ENCODE data around the gene ARRB1.
"Not testable (repeated sequence)": the region's sequence is repeated elsewhere in the genome, so short reads cannot be mapped to it uniquely, and the experiment has no call there.

The ARRB1 gene

DNA sequence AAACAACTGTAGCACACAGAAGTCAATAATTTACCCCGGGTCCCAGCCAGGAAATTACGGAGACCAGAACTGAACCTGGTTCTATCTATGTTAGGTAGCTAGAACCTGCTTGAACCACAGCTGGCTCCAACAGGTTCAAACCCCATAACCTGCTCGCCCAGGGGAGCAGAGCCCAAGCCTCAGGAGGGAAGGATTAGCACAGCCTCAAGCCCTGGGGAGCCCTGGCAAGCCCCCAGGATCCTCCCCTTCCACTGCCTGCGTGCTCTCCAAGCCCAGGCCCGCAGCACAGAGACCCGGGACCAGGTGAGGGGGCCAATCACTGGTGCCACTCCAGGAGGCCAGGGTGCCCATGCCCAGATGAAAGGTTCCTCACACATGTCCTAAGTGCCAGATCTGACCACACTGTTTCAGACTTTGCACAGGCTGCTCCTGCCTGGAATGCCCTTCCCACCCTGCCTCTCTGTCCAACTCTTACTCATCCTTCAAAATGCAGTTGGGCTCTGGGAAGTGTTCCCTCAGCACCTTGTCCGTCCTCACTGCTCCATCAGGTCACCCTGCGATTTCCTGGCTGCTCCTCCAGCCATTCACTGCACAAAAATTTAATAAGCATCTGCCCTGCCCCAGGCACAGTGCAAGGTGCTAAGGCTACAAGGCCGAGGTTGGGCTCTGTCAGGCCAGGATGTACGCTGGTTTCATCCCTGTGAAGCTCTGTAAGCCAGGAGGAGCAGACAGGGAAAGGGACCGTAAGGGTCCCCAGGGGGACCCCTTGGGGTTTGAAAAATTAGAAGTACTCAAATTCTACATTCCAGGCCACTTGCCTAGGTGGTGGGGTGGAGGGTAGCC lies 32.2 kb downstream of the ARRB1 start:
- DNase-seq, result no peak

DNA sequence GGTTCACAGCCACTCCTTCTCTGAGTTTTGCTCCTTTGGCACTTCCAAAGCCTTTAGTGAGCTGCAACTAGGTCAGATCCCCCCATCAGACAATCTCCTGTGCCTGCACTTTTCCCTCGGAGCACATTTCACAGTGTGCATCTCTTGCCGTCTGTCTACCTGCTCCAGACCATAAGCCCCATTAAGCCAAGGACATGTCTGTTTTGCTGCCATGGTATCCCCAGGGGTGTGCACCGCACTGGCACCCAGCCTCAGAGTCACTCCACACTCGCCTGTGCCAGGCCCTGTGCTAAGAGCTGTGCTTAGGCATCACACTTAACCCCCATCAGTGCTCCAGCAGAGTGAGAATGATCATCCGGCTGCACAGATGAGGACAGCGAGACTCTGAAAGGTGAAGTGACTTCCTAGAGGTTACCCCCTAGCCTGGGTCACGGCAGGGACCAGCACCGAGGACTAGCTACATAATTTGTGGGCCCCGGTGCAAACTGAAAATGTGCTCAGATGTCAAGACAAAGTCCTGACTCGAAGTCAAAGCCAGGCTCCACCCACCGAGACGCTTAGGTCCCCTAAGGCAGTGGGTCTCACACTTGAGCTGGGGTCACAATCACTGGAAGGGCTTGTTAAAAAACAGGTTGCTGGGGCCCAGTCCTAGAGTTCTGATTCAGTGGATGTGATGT lies 33.9 kb downstream of the ARRB1 start:
- no peak for DNase-seq

DNA sequence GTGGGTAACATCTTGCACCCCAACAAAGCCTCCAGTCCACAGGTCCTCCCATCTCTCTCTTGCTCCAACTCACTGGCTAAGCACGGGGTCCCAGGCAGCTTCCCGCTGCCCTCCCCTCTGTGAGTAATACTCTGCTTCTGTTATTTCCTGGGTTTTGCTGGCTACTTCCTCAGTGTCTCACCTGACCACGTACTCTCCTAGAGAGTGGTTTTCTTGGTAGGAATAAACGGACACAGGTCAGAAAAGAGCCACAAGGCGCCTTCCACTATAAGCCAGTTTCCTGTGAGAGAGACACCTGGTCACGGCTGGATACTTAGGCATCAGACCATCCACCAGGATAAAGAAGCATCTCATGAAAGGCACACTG lies 36.0 kb downstream of the ARRB1 start:
- no peak for DNase-seq

DNA sequence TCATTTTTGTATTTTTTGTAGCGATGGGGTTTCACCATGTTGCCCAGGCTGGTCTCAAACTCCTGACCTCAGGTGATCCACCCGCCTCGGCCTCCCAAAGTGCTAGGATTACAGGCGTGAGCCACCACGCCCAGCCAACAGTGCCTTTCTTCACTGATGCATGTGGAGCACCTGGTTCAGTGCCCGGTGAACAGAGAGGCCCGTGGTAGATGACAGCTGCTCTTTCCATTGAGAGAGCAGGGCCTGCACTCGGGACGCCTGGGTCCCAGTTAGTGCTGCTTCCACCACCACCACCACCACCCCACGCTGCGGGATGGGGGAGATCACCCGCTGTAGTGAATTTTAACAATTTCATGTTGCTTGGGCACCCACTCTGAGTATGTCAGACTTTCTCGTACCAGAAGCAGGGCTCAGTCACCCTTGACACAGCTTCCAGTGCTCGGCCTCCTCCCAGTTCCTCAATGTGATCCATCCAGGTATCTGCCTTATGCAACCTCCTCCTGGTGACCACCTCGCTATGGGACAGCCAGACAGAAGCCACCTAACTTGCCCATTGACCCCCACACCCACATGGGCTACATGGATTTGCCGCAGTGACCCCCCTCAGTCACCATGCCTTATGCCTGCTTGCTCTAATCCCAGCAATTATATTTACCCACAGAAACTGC lies 36.6 kb downstream of the ARRB1 start:
- no peak for DNase-seq

DNA sequence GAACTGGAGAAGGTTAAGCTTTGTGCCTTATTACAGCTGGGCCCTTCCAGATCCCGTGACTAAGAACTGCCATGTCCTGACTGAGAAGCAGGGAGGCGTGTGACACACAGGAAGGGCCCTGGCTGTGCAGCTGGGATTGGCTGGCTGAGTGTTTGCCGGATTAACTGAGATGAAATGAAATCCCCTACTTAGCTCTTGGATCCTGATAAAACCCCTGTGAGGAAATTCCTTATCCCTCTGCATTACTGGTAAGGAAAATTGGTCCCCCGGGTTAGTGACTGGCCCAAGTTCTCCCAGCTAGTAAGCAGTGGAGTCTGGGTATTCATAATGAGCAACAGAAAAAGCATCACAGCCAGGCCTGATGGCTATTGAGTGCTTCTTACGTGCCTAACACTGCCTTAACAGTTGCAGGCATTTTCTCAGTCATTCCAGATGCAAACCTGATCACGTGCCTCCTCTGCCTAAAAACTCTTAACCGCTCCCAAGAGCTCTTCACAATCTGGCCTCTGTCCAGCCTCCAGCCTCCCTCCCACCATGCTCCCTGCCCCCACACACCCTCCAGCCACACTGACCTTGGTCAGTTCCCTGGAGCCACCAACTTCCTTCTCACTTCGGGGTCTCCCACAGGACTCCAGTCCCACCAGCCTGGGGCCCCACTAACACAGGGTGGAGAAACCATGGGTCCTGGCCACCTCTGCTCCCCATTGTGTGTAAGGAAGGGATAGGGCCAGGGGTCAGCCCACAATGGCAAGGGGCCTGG lies 37.8 kb downstream of the ARRB1 start:
- DNase-seq, result no peak

DNA sequence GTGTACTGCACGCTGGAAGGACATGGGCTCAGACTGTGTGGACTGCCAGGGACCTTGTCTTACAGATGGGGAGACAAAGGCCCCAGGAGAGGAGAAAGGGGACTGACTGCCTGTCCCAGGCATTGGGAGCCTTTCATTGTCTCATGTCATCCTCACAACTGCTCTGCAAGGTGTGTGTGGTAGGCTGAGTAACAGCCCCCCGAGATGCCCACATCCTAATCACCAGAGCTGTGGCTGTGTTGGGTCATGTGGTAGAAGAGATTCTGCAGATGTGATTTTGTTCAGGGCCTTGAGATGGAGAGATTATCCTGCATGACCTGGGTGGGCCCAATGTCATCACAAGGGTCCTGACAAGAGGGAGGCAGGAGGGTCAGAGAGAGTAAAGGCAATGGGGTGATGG lies 39.1 kb downstream of the ARRB1 start:
- no peak for DNase-seq

DNA sequence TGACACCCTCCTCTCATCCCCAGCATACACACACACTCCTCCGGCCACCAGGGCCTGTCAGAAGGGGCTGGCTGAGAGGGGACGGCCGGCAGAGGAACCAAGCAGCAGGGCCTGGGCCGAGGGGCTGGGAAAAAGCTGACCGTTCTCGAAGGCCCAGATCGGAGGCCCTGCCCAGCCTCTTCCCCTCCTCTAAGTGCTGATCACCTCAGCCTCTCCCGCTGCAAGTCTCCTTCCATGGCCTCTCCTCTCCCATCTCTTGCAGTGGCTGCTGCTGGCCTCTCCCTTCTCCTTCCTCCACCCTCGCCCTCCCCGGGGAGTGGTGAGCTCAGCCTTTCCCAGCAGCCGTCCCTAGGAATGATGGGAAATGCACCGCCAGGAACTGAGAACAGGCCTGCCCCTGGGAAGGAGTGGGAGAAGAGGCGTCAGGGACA lies 39.6 kb downstream of the ARRB1 start:
- DNase-seq, result no peak

DNA sequence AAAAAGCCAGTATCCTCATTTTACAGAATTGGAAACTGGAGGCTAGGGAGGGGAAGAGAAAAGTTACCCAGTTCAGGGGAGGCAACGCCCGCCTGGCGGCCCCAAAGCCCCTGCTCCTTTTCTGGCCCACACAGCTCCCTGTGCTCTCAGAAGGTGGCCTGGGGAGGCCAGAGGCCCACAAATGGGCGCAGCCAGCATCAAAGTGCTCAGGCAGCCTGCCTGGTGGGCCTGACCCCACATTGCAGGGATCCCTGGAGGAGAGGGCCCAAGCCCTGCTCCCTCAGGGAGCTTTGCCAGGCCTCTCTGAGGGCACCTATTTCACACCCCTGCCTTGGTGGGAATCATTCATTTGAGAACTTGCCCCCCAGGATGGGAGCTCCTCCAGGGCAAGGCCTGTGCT lies 42.5 kb downstream of the ARRB1 start:
- no peak for DNase-seq

DNA sequence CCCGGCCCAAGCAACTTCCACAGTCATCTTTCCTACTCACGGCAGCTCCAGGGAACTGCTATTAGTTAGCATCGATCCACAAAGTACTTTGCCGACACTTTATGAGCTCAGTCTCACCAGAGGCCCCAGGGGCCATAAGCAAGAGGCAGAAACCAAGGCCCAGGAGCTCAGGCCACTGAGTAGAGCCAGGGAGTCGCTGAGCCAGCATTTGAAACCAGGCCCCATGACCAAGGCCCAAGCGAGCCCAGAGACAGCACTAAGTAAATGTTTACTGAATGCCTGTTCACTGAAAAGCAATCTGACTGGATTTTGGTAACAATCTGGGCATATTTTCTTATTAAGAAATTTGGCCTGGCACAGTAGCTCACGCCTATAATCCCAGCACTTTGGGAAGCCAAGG lies 43.3 kb downstream of the ARRB1 start:
- no peak for DNase-seq

DNA sequence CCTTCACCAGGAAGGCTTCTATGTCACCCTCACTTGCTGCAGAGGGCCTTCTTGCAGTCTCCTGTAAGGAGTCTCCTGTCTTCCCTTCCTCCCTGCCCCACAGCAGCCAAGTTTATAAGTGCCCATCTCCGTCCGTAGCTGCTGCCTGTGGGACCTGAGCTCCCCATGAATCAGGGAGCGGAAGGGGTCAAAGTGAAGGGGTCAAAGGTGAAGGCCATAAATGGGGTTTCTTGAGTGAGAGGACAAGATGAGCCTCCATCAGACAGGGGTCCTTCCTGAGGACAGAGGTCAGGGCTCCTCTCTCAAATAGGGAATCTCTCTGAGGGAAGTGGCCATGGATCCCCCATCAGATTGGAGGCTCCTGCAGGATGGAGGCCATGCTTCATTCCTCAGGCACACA lies 44.4 kb downstream of the ARRB1 start:
- DNase-seq, result no peak

DNA sequence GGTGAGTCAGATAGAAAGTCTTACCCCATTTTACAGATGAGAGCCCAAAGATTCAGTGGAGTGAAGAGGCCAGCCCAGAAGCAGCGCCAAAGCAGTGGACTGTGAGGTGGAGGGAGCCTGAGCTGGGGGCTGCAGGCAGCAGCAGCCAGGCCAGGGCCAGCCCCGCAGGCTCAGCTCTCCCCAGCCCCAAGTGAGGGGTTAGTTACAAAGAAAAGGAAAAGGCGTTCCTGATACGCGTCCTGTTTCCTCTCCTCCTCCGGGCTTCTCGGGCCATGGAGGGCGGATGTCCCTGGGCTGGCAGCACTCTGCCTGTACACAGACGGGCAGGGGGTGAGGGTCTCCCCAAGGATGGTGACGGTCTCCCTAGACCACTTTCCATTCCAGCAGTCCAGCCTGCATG lies 44.9 kb downstream of the ARRB1 start:
- no peak for DNase-seq

DNA sequence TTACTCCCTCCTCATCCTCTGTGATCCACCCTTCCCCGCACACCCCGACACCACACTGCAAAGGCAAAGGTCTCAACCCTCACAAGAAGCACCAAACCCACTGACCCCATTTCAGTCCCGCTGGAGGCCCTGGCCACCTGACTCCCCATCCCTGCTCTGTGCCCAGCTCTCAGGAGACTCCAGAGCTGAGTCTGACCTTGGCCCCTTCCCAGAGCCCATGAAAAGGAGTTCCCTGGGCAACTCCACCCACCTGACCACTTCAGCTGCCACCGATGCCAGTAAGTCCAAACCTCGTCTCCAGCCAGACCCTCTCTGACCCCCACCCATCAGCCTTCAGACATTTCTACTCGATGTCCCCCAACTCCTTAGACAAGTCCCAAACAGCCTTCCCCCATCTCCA lies 45.5 kb downstream of the ARRB1 start:
- no peak for DNase-seq

DNA sequence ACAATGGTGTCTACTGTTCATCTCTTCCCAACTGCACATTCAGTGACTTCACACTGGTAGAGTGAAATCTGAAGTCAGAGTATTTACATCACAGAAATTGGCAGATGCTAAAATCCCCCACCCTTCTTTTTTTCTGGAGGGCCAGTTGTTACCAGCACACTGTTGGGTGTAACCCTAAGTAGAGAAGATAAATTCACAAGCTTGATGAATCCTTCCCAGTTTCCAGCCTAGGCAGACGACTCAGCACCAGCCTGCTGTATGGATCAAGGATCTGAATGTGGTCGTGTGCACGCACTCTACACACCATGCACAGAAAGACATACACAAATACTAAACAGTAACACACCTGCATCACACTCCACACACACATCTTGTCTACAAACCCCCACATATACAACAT lies 46.0 kb downstream of the ARRB1 start:
- no peak for DNase-seq

DNA sequence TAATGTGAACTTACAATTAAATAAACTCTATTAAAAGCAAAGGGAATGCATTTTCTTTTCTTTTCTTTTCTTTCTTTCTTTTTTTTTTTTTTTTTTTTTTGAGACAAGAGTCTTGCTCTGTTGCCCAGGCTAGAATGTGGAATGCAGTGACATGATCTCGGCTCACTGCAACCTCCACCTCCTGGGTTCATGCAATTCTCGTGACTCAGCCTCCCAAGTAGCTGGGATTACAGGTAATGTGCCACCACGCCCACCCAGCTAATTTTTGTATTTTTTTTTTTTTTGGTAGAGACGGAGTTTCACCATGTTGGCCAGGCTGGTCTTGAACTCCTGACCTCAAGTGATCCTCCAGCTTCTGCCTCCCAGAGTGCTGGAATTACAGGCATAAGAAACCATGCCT lies 46.5 kb downstream of the ARRB1 start:
- not testable (repeated sequence) for DNase-seq

DNA sequence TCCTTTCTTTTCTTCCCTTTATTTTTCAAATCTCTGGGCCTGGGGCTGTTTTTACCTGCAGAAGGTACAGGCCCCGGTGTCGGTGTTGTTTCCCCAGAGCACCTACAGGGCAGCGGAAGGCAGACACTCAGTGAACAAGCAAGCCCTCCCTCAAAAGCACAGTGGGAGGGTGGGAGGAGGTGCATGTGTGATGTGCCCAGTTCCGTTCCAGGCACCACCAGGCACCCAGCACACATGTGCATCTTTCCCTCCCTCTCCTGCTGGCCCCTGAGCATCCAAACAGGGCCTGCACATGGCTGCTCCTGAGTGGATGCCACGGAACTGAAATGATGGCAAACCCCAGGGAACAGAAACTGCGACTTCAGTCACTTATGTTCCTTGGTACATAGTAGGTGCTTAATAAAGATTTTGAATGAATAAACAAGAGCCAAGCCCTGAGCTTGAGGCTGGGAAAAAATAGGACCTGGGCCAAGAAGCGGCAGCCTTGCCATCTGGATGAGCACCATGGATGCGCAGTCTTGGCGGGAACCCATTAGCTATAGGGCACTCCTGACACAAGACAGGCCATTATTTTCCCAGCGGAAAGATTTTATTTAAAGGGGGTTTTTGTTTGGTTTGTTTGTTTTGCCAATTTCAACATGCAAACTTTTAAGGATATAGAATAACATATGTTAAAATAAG lies 47.8 kb downstream of the ARRB1 start:
- DNase-seq, result no peak

DNA sequence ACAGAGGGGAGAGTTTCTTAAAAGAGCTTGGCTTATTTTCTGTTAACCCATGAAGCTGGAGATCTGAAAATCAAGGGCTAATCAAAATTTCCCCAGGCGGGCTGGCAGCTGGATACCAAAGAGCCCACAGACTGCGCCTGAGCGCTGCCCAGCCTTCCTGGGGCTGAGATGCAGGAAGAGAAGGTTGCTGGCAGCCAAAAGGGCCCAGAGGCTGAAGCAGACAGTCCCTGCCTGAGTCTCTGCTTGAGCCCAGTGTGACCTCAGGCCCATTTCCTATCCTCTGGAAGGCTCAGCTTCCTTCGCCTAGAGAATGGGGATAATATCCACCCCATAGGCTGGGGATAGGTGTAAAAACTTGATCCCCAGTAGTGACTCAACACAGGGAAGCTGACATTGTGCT lies 49.1 kb downstream of the ARRB1 start:
- DNase-seq, result no peak

DNA sequence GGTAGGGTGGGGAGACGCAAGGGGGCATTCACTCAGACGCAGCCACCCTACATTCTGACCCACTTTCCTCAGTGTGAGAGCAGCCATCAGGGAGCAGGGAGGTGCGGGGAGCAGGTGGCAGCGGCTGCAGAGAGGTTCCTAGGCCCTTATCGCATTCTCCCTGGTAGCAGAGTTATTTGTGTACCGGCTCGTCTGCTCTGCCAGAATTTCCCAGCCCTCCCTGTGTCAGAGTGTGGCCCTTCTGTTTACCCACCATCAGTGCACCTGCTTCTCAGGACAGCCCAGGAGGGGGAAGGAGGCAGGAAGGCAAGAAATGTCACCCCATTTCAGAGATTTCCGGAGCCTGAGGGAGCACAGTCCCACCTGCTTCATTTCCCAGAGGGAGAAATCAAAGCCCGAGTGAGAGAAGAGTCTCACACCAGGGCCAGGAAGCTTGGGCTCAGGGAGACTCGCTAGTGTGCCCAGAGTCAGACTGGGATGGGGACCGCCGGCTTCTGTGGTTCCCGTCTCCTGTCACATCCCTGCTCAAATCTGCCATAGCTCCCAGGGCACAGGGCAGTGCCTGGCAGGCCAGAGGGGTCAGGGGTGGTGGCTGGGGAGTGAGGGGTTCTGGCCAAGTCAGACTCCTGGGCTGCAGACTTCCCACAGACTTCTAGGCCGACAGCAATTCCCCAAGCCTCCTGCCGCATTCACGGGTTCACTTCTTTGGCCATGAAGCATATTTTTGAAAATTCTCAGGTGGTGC lies 49.7 kb downstream of the ARRB1 start:
- no peak for DNase-seq

DNA sequence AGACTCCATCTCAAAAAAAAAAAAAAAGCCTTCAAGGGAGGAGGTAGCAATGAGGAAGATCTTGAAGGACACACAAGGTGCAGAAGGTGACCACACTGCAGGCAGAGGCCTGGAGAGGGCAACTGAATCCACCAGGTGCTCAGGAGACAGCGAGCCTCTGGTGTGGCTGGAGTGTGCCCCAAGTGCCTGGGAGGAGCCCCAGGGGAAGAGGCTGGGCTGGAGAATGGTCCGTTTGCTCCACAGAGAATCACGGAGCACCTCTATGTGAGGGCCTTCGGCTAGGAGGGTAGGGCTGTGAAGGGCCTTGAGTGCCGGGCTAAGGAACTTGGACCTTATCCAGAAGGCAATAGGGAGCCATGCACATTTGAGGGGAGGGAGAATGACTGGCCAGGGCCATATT lies 50.3 kb downstream of the ARRB1 start:
- DNase-seq, result no peak

DNA sequence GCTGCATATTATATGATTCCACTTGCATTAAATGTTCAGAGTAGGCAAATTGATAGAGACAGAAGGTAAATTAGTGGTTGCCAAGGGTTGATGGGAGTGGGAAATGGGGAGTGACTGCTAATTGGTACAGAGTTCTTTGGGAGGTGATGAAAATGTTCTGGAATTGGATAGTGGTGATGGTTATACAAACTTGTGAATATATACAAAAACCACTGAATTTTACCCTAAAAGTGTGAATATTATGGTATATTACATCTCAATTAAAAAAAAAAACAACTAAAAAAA lies 52.5 kb downstream of the ARRB1 start:
- no peak for DNase-seq

DNA sequence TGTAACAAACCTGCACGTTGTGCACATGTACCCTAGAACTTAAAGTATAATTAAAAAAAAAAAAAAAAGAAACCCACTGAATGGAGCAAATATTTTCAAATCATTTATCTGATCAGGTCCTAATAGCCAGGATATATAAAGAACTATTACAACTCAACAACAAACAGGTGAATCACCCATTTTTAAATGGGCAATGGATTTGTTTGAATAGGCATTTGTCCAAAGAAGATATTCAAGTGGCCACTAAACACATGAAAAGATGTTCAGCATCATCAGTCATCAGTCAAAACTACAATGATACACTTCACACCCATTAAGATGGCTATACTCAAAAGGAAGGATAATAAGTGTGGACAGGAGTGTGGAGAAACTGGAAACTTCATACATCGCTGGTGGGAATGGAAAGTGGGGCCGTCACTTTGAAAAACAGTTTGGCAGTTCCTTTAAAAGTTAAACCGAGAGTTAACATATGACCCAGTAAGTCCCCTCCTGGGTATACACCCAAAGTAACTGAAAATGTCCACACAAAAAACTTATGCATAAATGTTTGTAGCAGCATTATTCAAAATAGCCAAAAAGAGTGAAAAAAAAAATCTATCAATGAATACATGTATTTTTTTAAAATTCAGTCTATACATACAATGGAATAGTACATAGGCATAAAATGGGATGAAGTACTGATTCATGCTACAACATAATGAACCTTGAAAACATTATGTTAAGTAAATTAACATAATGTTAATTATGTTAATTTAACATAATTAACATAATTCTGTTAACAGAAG lies 53.1 kb downstream of the ARRB1 start:
- DNase-seq, result no peak

DNA sequence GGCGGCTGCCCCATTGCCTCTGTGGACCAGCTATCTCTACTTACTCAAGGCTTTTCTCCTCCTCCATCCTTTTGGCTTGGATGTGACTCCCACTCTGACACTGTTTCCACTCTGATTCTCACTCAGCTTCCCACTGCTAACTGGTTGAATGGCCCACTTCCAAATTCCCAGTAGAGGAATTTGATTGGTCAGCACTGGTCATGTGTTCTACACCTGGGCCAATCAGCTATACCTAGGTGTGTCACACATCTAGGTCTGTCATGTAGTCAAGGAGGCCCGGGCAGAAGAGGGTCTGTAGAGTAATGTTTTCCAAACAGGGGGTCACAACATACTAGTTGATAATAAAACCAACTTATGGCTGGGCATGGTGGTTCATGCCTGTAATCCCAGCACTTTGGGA lies 57.6 kb downstream of the ARRB1 start:
- no peak for DNase-seq

All from CD4-positive, alpha-beta T cell treated with Interleukin-4 for 1 hour (primary cell).